HEK293 (cell line): ENCODE measurements around the gene ERICH3.

Source experiments
- CTCF ChIA-PET: fragments of 350-600 bp; formaldehyde crosslinking; extraction: SDS; loops from one replicate; lab custom pipeline; 2021; ENCODE audit warnings: antibody characterized with exemption; lab: Yijun Ruan, JAX
- POLR2A ChIA-PET: fragments of 300-600 bp; formaldehyde crosslinking; extraction: SDS; loops from one replicate; lab custom pipeline; 2020; ENCODE audit warnings: antibody characterized with exemption, inconsistent platforms; lab: Yijun Ruan, JAX
- H3K27ac ChIP-seq: fragments of 200-500 bp; sonication (Bioruptor generic); 2 replicates; pipeline ENCODE4 v1.5.1; 2014; ENCODE audit warnings: low read depth, low read length, control low read depth, inconsistent platforms; ENCODE audit errors: extremely low read depth
- H3K36me3 ChIP-seq, 2 experiments: fragments of 200-500 bp in 1 of 2; sonication (Bioruptor generic) in 1 of 2; 1 replicate in 1 of 2; 2 replicates in 1 of 2; pipeline ENCODE4 v1.5.1; 2014 to 2017; ENCODE audit warnings: inconsistent platforms in 2 of 2, low read length in 2 of 2; ENCODE audit not compliant: control insufficient read depth in 2 of 2, insufficient read depth in 1 of 2
- H3K4me1 ChIP-seq: fragments of 200-500 bp; sonication (Bioruptor generic); 2 replicates; pipeline ENCODE4 v1.5.1; 2014; ENCODE audit warnings: mild to moderate bottlenecking, low read length, inconsistent platforms; ENCODE audit not compliant: control insufficient read depth, insufficient read depth
- H3K4me3 ChIP-seq: 2 replicates; pipeline ENCODE4 v1.5.1; 2011; ENCODE audit warnings: low read depth, mild to moderate bottlenecking, control low read depth, low read length, moderate library complexity
- H3K9me3 ChIP-seq: fragments of 200-500 bp; sonication (Bioruptor generic); 2 replicates; pipeline ENCODE4 v1.5.1; 2014; ENCODE audit warnings: low read depth, low read length, inconsistent platforms; ENCODE audit not compliant: control insufficient read depth, insufficient read depth
- HOXD13 ChIP-seq: sonication (generic); formaldehyde crosslinking; IDR thresholded peaks from 2 replicates; pipeline ENCODE4 v1.8.0; 2022; ENCODE audit warnings: missing genetic modification reagents, borderline replicate concordance
- MYNN ChIP-seq: fragments of 450-650 bp; formaldehyde crosslinking; IDR thresholded peaks from 2 replicates; pipeline ENCODE4 v1.5.1; 2016; ENCODE audit warnings: missing biosample characterization, missing genetic modification characterization, borderline replicate concordance
- YY2 ChIP-seq: fragments of 450-650 bp; formaldehyde crosslinking; IDR thresholded peaks from 2 replicates; pipeline ENCODE4 v1.5.1; 2016; ENCODE audit warnings: missing biosample characterization, missing genetic modification characterization
- ZBTB21 ChIP-seq: fragments of 450-650 bp; formaldehyde crosslinking; IDR thresholded peaks from 2 replicates; pipeline ENCODE4 v1.5.1; 2017; ENCODE audit warnings: missing biosample characterization, missing genetic modification characterization
- ZBTB48 ChIP-seq: fragments of 450-650 bp; formaldehyde crosslinking; IDR thresholded peaks from 2 replicates; pipeline ENCODE4 v1.5.1; 2016; ENCODE audit warnings: missing biosample characterization, missing genetic modification characterization
- ZFHX2 ChIP-seq: fragments of 450-650 bp; formaldehyde crosslinking; conservative IDR thresholded peaks from 2 replicates; pipeline ENCODE4 v1.5.1; 2016; ENCODE audit warnings: missing biosample characterization, missing genetic modification characterization
- ZNF114 ChIP-seq: fragments of 450-650 bp; formaldehyde crosslinking; IDR thresholded peaks from 2 replicates; pipeline ENCODE4 v1.5.0; 2017; ENCODE audit warnings: missing biosample characterization, missing genetic modification characterization
- ZNF132 ChIP-seq: fragments of 450-650 bp; formaldehyde crosslinking; IDR thresholded peaks from 2 replicates; pipeline ENCODE4 v1.5.1; 2017; ENCODE audit warnings: missing biosample characterization, missing genetic modification characterization, borderline replicate concordance
- ZNF175 ChIP-seq: fragments of 450-650 bp; formaldehyde crosslinking; IDR thresholded peaks from 2 replicates; pipeline ENCODE4 v1.5.1; 2016; ENCODE audit warnings: missing biosample characterization, missing genetic modification characterization
- ZNF19 ChIP-seq: fragments of 450-650 bp; formaldehyde crosslinking; IDR thresholded peaks from 2 replicates; pipeline ENCODE4; 2016; ENCODE audit warnings: missing biosample characterization, missing genetic modification characterization, low read depth
- ZNF280C ChIP-seq: fragments of 450-650 bp; formaldehyde crosslinking; IDR thresholded peaks from 2 replicates; pipeline ENCODE4 v1.5.1; 2016; ENCODE audit warnings: missing biosample characterization, missing genetic modification characterization
- ZNF416 ChIP-seq: fragments of 450-650 bp; formaldehyde crosslinking; IDR thresholded peaks from 2 replicates; pipeline ENCODE4 v1.5.1; 2016; ENCODE audit warnings: missing biosample characterization, missing genetic modification characterization
- ZNF548 ChIP-seq: fragments of 450-650 bp; formaldehyde crosslinking; IDR thresholded peaks from 2 replicates; pipeline ENCODE4 v1.5.1; 2016; ENCODE audit warnings: missing biosample characterization, missing genetic modification characterization
- ZNF624 ChIP-seq: fragments of 450-650 bp; formaldehyde crosslinking; IDR thresholded peaks from 2 replicates; pipeline ENCODE4 v1.5.1; 2017; ENCODE audit warnings: missing biosample characterization, missing genetic modification characterization
- ZNF626 ChIP-seq: fragments of 450-650 bp; sonication (Bioruptor Pico); formaldehyde crosslinking; IDR thresholded peaks from 2 replicates; pipeline ENCODE4 v1.5.1; 2018; ENCODE audit warnings: missing biosample characterization, missing genetic modification characterization, inconsistent platforms
- ZNF664 ChIP-seq: fragments of 450-650 bp; formaldehyde crosslinking; IDR thresholded peaks from 2 replicates; pipeline ENCODE4 v1.5.1; 2016; ENCODE audit warnings: missing biosample characterization, missing genetic modification characterization
- ZNF670 ChIP-seq: fragments of 450-650 bp; formaldehyde crosslinking; IDR thresholded peaks from 2 replicates; pipeline ENCODE4 v1.5.1; 2016; ENCODE audit warnings: missing biosample characterization, missing genetic modification characterization, low read depth
- ZNF707 ChIP-seq: fragments of 450-650 bp; formaldehyde crosslinking; IDR thresholded peaks from 2 replicates; pipeline ENCODE4 v1.5.1; 2016; ENCODE audit warnings: missing biosample characterization, missing genetic modification characterization
- ZSCAN18 ChIP-seq: fragments of 450-650 bp; formaldehyde crosslinking; IDR thresholded peaks from 2 replicates; pipeline ENCODE4 v1.5.1; 2016; ENCODE audit warnings: missing biosample characterization, missing genetic modification characterization
- ZSCAN23 ChIP-seq: fragments of 450-650 bp; formaldehyde crosslinking; IDR thresholded peaks from 2 replicates; pipeline ENCODE4 v1.5.1; 2016; ENCODE audit warnings: missing biosample characterization, missing genetic modification characterization
- TF ChIP-seq, protein P1 (sequence below): IDR thresholded peaks from 2 replicates; pipeline ENCODE4 v1.6.1; 2011; ENCODE audit warnings: mild to moderate bottlenecking, low read depth, low read length, borderline replicate concordance
- TF ChIP-seq, protein P2 (sequence below): fragments of 450-650 bp; formaldehyde crosslinking; IDR thresholded peaks from 2 replicates; pipeline ENCODE4 v1.5.1; 2016; ENCODE audit warnings: missing biosample characterization, missing genetic modification characterization
- TF ChIP-seq, protein P3 (sequence below): fragments of 450-650 bp; formaldehyde crosslinking; conservative IDR thresholded peaks from 2 replicates; pipeline ENCODE4 v1.5.1; 2016; ENCODE audit warnings: low read depth, missing biosample characterization, missing genetic modification characterization

ERICH3 gene

DNA sequence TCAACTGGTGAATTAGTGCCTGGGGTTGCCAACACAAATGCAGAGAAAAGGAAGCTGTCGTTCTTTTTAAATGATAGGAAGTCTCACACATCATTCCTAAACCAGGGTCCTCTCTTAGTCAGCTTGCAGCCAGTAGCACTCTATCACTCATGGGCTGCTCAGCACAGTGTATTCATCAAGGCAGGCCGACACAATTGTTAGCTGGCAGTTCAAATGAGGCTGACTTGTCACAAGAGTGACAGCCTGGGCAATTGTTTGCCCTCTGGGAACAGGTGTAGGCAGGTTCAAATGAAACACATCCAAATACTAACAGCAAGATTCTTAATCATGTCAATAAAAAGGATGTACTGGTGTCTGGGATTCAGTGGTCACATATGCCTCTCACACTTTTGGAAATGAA lies 76.9 kb downstream of the ERICH3 start (continued):
- TF ChIP-seq, protein P1, sequence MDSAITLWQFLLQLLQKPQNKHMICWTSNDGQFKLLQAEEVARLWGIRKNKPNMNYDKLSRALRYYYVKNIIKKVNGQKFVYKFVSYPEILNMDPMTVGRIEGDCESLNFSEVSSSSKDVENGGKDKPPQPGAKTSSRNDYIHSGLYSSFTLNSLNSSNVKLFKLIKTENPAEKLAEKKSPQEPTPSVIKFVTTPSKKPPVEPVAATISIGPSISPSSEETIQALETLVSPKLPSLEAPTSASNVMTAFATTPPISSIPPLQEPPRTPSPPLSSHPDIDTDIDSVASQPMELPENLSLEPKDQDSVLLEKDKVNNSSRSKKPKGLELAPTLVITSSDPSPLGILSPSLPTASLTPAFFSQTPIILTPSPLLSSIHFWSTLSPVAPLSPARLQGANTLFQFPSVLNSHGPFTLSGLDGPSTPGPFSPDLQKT = no peak
- TF ChIP-seq ZNF280C (tag by site-specific recombination) (no peak), ZNF132 (tag by site-specific recombination) (no peak), YY2 (no peak), ZBTB48 (tag by site-specific recombination) (no peak), ZNF114 (tag by site-specific recombination) (no peak), MYNN (no peak), ZBTB21 (tag by site-specific recombination) (no peak), ZNF548 (tag by site-specific recombination) (no peak), ZNF670 (tag by site-specific recombination) (no peak), ZNF19 (no peak)
- TF ChIP-seq, protein P2, sequence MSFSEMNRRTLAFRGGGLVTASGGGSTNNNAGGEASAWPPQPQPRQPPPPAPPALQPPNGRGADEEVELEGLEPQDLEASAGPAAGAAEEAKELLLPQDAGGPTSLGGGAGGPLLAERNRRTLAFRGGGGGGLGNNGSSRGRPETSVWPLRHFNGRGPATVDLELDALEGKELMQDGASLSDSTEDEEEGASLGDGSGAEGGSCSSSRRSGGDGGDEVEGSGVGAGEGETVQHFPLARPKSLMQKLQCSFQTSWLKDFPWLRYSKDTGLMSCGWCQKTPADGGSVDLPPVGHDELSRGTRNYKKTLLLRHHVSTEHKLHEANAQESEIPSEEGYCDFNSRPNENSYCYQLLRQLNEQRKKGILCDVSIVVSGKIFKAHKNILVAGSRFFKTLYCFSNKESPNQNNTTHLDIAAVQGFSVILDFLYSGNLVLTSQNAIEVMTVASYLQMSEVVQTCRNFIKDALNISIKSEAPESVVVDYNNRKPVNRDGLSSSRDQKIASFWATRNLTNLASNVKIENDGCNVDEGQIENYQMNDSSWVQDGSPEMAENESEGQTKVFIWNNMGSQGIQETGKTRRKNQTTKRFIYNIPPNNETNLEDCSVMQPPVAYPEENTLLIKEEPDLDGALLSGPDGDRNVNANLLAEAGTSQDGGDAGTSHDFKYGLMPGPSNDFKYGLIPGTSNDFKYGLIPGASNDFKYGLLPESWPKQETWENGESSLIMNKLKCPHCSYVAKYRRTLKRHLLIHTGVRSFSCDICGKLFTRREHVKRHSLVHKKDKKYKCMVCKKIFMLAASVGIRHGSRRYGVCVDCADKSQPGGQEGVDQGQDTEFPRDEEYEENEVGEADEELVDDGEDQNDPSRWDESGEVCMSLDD = no peak
- TF ChIP-seq, all 188 proteins: peak for 0

DNA sequence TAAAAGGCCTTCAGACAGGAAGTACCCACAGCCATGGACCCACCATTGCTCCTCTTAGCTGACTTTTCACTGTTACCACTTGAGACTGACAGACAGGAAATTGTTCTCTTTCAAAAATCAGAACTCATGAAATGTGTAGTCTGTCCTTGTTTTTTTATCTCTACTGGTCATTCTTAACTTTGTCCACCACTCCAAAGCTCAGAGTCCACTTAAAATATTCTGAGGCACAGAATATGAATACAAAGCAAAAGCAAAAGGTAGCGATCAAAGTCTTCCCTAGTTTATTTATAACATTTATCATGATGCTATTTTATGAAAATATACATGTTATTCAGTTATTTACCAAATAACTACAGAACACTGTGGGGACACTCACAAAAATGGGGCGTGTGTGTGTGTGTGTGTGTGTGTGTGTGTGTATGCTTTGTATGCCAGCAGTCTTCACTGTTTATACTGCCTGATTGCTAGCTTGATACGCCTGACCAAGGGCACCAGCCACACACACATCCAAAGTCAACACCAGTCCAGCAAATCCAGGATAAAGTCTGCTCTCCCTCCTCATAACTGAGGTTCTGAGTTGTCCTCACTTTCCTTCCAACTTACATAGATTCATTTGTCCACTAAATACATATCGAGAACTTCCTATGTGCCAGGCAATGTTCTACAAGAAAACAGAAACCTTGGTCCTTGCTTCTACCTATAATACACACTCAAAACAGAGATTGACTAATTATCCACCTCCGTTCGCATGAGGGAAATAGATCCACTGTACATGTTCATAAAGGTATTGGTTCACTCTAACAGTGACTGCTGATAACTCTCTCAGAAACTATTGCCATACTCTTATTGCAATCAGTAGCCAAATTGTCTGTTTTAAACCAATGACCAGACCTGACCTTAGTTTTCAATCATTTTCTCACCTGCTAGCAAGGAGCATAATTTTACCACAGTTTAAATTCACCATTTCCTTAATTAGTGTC lies 79.4 kb downstream of the ERICH3 start:
- Histone ChIP-seq H3K4me1 (no peaks in the 10 kb centered on the region), H3K36me3 (no peaks in the 10 kb centered on the region), H3K9me3 (no peaks in the 10 kb centered on the region), H3K4me3 (no peak overlapping the region), H3K27ac (no peak overlapping the region)
- ChIA-PET POLR2A (no interaction called here), CTCF (interaction anchor here (0.7 kb wide), 1 partner anchor 1179 kb away, joined by 3 read pairs; no protein-coding TSS in a partner anchor)
- no peak for TF ChIP-seq ZNF626
- no peak for TF ChIP-seq ZSCAN23 (tag by site-specific recombination)
- no peak for TF ChIP-seq ZNF664 (tag by site-specific recombination)
- TF ChIP-seq ZNF624 (tag by site-specific recombination) = no peak
- TF ChIP-seq ZNF416 (tag by site-specific recombination) = no peak
- TF ChIP-seq ZSCAN18 (tag by site-specific recombination) = no peak
- no peak for TF ChIP-seq ZNF175 (tag by site-specific recombination)
- TF ChIP-seq ZNF707 (tag by site-specific recombination) = no peak
- no peak for TF ChIP-seq HOXD13 (CRISPR knock-in tag)
- TF ChIP-seq, protein P3, sequence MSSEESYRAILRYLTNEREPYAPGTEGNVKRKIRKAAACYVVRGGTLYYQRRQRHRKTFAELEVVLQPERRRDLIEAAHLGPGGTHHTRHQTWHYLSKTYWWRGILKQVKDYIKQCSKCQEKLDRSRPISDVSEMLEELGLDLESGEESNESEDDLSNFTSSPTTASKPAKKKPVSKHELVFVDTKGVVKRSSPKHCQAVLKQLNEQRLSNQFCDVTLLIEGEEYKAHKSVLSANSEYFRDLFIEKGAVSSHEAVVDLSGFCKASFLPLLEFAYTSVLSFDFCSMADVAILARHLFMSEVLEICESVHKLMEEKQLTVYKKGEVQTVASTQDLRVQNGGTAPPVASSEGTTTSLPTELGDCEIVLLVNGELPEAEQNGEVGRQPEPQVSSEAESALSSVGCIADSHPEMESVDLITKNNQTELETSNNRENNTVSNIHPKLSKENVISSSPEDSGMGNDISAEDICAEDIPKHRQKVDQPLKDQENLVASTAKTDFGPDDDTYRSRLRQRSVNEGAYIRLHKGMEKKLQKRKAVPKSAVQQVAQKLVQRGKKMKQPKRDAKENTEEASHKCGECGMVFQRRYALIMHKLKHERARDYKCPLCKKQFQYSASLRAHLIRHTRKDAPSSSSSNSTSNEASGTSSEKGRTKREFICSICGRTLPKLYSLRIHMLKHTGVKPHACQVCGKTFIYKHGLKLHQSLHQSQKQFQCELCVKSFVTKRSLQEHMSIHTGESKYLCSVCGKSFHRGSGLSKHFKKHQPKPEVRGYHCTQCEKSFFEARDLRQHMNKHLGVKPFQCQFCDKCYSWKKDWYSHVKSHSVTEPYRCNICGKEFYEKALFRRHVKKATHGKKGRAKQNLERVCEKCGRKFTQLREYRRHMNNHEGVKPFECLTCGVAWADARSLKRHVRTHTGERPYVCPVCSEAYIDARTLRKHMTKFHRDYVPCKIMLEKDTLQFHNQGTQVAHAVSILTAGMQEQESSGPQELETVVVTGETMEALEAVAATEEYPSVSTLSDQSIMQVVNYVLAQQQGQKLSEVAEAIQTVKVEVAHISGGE (tag by site-specific recombination) = no peak
- no peak for TF ChIP-seq ZFHX2 (tag by site-specific recombination)
